Liver (tissue), 9 donors: ENCODE results near the gene ZFAND3. TPM values are rescaled to one million over a fixed set of nuclear protein-coding genes. Genes with fewer than 3 reads are reported as not detected.

Experiments used
- DNase-seq: peaks from one replicate; pipeline ENCODE4 v3.0.0-alpha.2; 2017; ENCODE audit warnings: low spot score
- H3K27ac ChIP-seq, 2 donors: one replicate each; pipeline ENCODE4 v1.7.0; 2013; ENCODE audit warnings: inconsistent platforms in 2 of 2, low read length in 2 of 2, control low read depth in 1 of 2, low read depth in 1 of 2, mild to moderate bottlenecking in 1 of 2
- H3K27me3 ChIP-seq, 4 donors: one replicate each; pipeline versions ENCODE4 v1.6.1 to v1.7.0; 2013; ENCODE audit warnings: low read length in 3 of 4, inconsistent platforms in 1 of 4, mild to moderate bottlenecking in 1 of 4, moderate library complexity in 1 of 4; ENCODE audit not compliant: control insufficient read depth in 4 of 4, insufficient read depth in 4 of 4
- H3K36me3 ChIP-seq, 4 donors: one replicate each; pipeline versions ENCODE4 v1.6.1 to v1.7.0; 2013; ENCODE audit warnings: low read length in 3 of 4, mild to moderate bottlenecking in 3 of 4, low read depth in 1 of 4, moderate library complexity in 1 of 4; ENCODE audit not compliant: control insufficient read depth in 4 of 4, insufficient read depth in 3 of 4
- H3K4me1 ChIP-seq, 4 donors: one replicate each; pipeline versions ENCODE4 v1.6.1 to v1.7.0; 2013; ENCODE audit warnings: low read length in 3 of 4, mild to moderate bottlenecking in 3 of 4, moderate library complexity in 1 of 4; ENCODE audit not compliant: control insufficient read depth in 4 of 4, insufficient read depth in 4 of 4
- H3K4me3 ChIP-seq, 3 donors: one replicate each; pipeline versions ENCODE4 v1.6.1 to v1.7.0; 2013; ENCODE audit warnings: low read length in 3 of 3, control low read depth in 1 of 3, low read depth in 1 of 3, mild to moderate bottlenecking in 1 of 3
- H3K9ac ChIP-seq, 2 donors: one replicate each; pipeline ENCODE4 v1.7.0; 2013; ENCODE audit warnings: low read length in 2 of 2, mild to moderate bottlenecking in 2 of 2, moderate library complexity in 2 of 2, control low read depth in 1 of 2, low read depth in 1 of 2
- H3K9me3 ChIP-seq, 4 donors: one replicate each; pipeline versions ENCODE4 v1.6.1 to v1.7.0; 2013; ENCODE audit warnings: low read length in 3 of 4; ENCODE audit not compliant: control insufficient read depth in 4 of 4
- ATF3 ChIP-seq: IDR thresholded peaks from 2 replicates; pipeline ENCODE4 v1.6.1; 2016; ENCODE audit warnings: antibody characterized with exemption
- EGR1 ChIP-seq, 2 donors: IDR thresholded peaks; 2 replicates each; pipeline ENCODE4 v1.6.1; 2016 to 2018; ENCODE audit warnings: antibody characterized with exemption in 2 of 2, low read depth in 2 of 2
- FOXA1 ChIP-seq: IDR thresholded peaks from 2 replicates; pipeline ENCODE4 v1.6.1; 2016; ENCODE audit warnings: antibody characterized with exemption
- FOXA2 ChIP-seq: IDR thresholded peaks from 2 replicates; pipeline ENCODE4 v1.6.1; 2016; ENCODE audit warnings: antibody characterized with exemption
- GABPA ChIP-seq, 2 donors: IDR thresholded peaks in 1 of 2; conservative IDR thresholded peaks in 1 of 2; 2 replicates each; pipeline ENCODE4 v1.6.1; 2016; ENCODE audit warnings: antibody characterized with exemption in 2 of 2, mild to moderate bottlenecking in 1 of 2, moderate library complexity in 1 of 2
- HNF4A ChIP-seq, 2 donors: conservative IDR thresholded peaks; 2 replicates each; pipeline ENCODE4 v1.6.1; 2016; ENCODE audit warnings: antibody characterized with exemption in 2 of 2, mild to moderate bottlenecking in 2 of 2
- HNF4G ChIP-seq: IDR thresholded peaks from 2 replicates; pipeline ENCODE4 v1.6.1; 2016; ENCODE audit warnings: antibody characterized with exemption
- JUND ChIP-seq, 2 donors: IDR thresholded peaks; 2 replicates each; pipeline ENCODE4 v1.6.1; 2016; ENCODE audit warnings: antibody characterized with exemption in 2 of 2
- NR2F2 ChIP-seq: IDR thresholded peaks from 2 replicates; pipeline ENCODE4 v1.6.1; 2016; ENCODE audit warnings: antibody characterized with exemption
- RAD21 ChIP-seq, 2 donors: IDR thresholded peaks; 2 replicates each; pipeline ENCODE4 v1.6.1; 2016; ENCODE audit warnings: antibody characterized with exemption in 2 of 2, mild to moderate bottlenecking in 2 of 2
- REST ChIP-seq: IDR thresholded peaks from 2 replicates; pipeline ENCODE4 v1.6.1; 2016; ENCODE audit warnings: antibody characterized with exemption, mild to moderate bottlenecking
- RXRA ChIP-seq, 2 donors: IDR thresholded peaks; 2 replicates each; pipeline ENCODE4 v1.6.1; 2017 to 2018; ENCODE audit warnings: antibody characterized with exemption in 2 of 2, mild to moderate bottlenecking in 1 of 2
- SP1 ChIP-seq: IDR thresholded peaks from 2 replicates; pipeline ENCODE4 v1.6.1; 2018; ENCODE audit warnings: antibody characterized with exemption, mild to moderate bottlenecking
- TAF1 ChIP-seq: conservative IDR thresholded peaks from 2 replicates; pipeline ENCODE4 v1.6.1; 2016; ENCODE audit warnings: antibody characterized with exemption, mild to moderate bottlenecking
- YY1 ChIP-seq: IDR thresholded peaks from 2 replicates; pipeline ENCODE4 v1.6.1; 2016; ENCODE audit warnings: antibody characterized with exemption, mild to moderate bottlenecking
- WGBS: extraction: QIAGEN DNeasy Blood & Tissue Kit; methylation state at CpG from one replicate; pipeline ENCODE4 v1.1.7; 2013; 5-methylcytosine and 5-hydroxymethylcytosine counted together
- polyA plus RNA-seq, 2 donors: library from polyadenylated mRNA; stranded (reverse) in 1 of 2; unstranded in 1 of 2; fragments of 200-250 nt in 1 of 2; fragments of >200 nt in 1 of 2; fragmentation: Nextera tagmentation in 1 of 2; extraction: Ambion mirVana in 1 of 2; gene quantifications; one replicate each; pipeline versions ENCODE4 v1.2.1 to v1.2.3, GENCODE V29; 2013 to 2015
- total RNA-seq, 2 donors: library from RNA; depleted of rRNA; stranded (reverse); fragments of >200 nt; gene quantifications; one replicate each; pipeline ENCODE4 v1.2.3, GENCODE V29; 2014
- TF ChIP-seq, protein P1 (sequence below): IDR thresholded peaks from 2 replicates; pipeline ENCODE4 v1.6.1; 2016; ENCODE audit warnings: antibody characterized with exemption
- TF ChIP-seq, protein P2 (sequence below): fragments of 150-350 bp; IDR thresholded peaks from 2 replicates; pipeline ENCODE4 v1.5.1; 2017; ENCODE audit warnings: improper control_type of control experiment, low read depth, low read length; ENCODE audit not compliant: missing input control
- TF ChIP-seq, protein P3 (sequence below): IDR thresholded peaks from 2 replicates; pipeline ENCODE4 v1.6.1; 2016; ENCODE audit warnings: antibody characterized with exemption
- donor health status: healthy.
- donor health status: healthy.
- donor health status: healthy.
- donor health status: healthy.
- donor health status: healthy.

Gene ZFAND3
- total and polyA plus RNA-seq, 4 donors = 7.7 to 37.5 (median 23.1) TPM

- Histone ChIP-seq H3K27me3 (no peaks in the 10 kb centered on the region), H3K9ac (no peak overlapping the region), H3K9me3 (no peaks in the 10 kb centered on the region), H3K27ac (no peak overlapping the region), H3K4me3 (no peak overlapping the region), H3K36me3 (no peaks in the 10 kb centered on the region), H3K4me1 (peaks cover 26 to 67% (median 45%) of the 10 kb centered on the region in 4 donors)
- 92% methylated on average over 3 of the region's 3 CpGs for WGBS
- TF ChIP-seq ATF3 (no peak), HNF4G (no peak), REST (no peak), NR2F2 (no peak), GABPA (IDR thresholded peaks at IDR 0.05 in 1 of 2, conservative IDR thresholded peaks at IDR 0.05 in 1 of 2) (no peak), HNF4A (conservative IDR thresholded peaks at IDR 0.05) (no peak), EGR1 (IDR thresholded peaks at IDR 0.05; ENCODE audit: low read depth in 2 of 2) (no peak), YY1 (no peak), SP1 (no peak), RXRA (IDR thresholded peaks at IDR 0.05) (no peak), FOXA2 (no peak), FOXA1 (no peak), RAD21 (IDR thresholded peaks at IDR 0.05) (no peak), JUND (IDR thresholded peaks at IDR 0.05) (no peak), TAF1 (no peak)
- TF ChIP-seq, protein P1, sequence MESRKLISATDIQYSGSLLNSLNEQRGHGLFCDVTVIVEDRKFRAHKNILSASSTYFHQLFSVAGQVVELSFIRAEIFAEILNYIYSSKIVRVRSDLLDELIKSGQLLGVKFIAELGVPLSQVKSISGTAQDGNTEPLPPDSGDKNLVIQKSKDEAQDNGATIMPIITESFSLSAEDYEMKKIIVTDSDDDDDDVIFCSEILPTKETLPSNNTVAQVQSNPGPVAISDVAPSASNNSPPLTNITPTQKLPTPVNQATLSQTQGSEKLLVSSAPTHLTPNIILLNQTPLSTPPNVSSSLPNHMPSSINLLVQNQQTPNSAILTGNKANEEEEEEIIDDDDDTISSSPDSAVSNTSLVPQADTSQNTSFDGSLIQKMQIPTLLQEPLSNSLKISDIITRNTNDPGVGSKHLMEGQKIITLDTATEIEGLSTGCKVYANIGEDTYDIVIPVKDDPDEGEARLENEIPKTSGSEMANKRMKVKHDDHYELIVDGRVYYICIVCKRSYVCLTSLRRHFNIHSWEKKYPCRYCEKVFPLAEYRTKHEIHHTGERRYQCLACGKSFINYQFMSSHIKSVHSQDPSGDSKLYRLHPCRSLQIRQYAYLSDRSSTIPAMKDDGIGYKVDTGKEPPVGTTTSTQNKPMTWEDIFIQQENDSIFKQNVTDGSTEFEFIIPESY = no peak
- TF ChIP-seq, protein P2, sequence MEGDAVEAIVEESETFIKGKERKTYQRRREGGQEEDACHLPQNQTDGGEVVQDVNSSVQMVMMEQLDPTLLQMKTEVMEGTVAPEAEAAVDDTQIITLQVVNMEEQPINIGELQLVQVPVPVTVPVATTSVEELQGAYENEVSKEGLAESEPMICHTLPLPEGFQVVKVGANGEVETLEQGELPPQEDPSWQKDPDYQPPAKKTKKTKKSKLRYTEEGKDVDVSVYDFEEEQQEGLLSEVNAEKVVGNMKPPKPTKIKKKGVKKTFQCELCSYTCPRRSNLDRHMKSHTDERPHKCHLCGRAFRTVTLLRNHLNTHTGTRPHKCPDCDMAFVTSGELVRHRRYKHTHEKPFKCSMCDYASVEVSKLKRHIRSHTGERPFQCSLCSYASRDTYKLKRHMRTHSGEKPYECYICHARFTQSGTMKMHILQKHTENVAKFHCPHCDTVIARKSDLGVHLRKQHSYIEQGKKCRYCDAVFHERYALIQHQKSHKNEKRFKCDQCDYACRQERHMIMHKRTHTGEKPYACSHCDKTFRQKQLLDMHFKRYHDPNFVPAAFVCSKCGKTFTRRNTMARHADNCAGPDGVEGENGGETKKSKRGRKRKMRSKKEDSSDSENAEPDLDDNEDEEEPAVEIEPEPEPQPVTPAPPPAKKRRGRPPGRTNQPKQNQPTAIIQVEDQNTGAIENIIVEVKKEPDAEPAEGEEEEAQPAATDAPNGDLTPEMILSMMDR = no peak
- TF ChIP-seq, protein P3, sequence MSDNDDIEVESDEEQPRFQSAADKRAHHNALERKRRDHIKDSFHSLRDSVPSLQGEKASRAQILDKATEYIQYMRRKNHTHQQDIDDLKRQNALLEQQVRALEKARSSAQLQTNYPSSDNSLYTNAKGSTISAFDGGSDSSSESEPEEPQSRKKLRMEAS = no peak
- no peak for DNase-seq
Measured at GRCh38 chr6:37847704-37848103, 28.2 kb downstream of the ZFAND3 start.
